ENCODE measurements around the gene DLGAP1.

The DLGAP1 gene

GRCh38 chr18:3832025-3832638 is 623.0 kb downstream of the DLGAP1 start:
- H3K4me3 Mint-ChIP-seq: no peak overlapping the region
- no peak overlapping the region for H3K27ac Mint-ChIP-seq
- no peaks in the 10 kb centered on the region for H3K9me3 Mint-ChIP-seq (ENCODE audit: low read depth)
- peaks cover 2% of the 10 kb centered on the region for H3K27me3 Mint-ChIP-seq
- H3K4me1 Mint-ChIP-seq (ENCODE audit: low read depth): no peaks in the 10 kb centered on the region
- H3K36me3 Mint-ChIP-seq: no peaks in the 10 kb centered on the region

GRCh38 chr18:3830604-3831003 is 624.5 kb downstream of the DLGAP1 start:
- H3K4me1 Mint-ChIP-seq (ENCODE audit: low read depth): no peaks in the 10 kb centered on the region
- H3K27ac Mint-ChIP-seq: no peak overlapping the region
- H3K4me3 Mint-ChIP-seq: no peak overlapping the region
- H3K27me3 Mint-ChIP-seq: peaks cover 2% of the 10 kb centered on the region
- H3K36me3 Mint-ChIP-seq: no peaks in the 10 kb centered on the region
- H3K9me3 Mint-ChIP-seq (ENCODE audit: low read depth): no peaks in the 10 kb centered on the region

- no peak overlapping the region for H3K27ac Mint-ChIP-seq
- H3K4me1 Mint-ChIP-seq (ENCODE audit: low read depth): no peaks in the 10 kb centered on the region
- H3K4me3 Mint-ChIP-seq: no peak overlapping the region
- no peaks in the 10 kb centered on the region for H3K9me3 Mint-ChIP-seq (ENCODE audit: low read depth)
- no peaks in the 10 kb centered on the region for H3K27me3 Mint-ChIP-seq
- no peaks in the 10 kb centered on the region for H3K36me3 Mint-ChIP-seq
Measured at GRCh38 chr18:3827236-3827845, 627.8 kb downstream of the DLGAP1 start.

- Mint-ChIP-seq H3K4me1 (ENCODE audit: low read depth) (no peaks in the 10 kb centered on the region), H3K27ac (no peak overlapping the region), H3K4me3 (no peak overlapping the region), H3K27me3 (peaks cover 1% of the 10 kb centered on the region), H3K9me3 (ENCODE audit: low read depth) (no peaks in the 10 kb centered on the region), H3K36me3 (no peaks in the 10 kb centered on the region)
Measured at GRCh38 chr18:3826021-3826420, 629.1 kb downstream of the DLGAP1 start.

- no peaks in the 10 kb centered on the region for H3K4me1 Mint-ChIP-seq (ENCODE audit: low read depth)
Measured at GRCh38 chr18:3824101-3824500, 631.0 kb downstream of the DLGAP1 start.

GRCh38 chr18:3823073-3823472 is 632.0 kb downstream of the DLGAP1 start:
- H3K36me3 Mint-ChIP-seq: no peaks in the 10 kb centered on the region
- H3K9me3 Mint-ChIP-seq (ENCODE audit: low read depth): no peaks in the 10 kb centered on the region
- no peak overlapping the region for H3K4me3 Mint-ChIP-seq
- H3K4me1 Mint-ChIP-seq (ENCODE audit: low read depth): no peaks in the 10 kb centered on the region
- H3K27me3 Mint-ChIP-seq: peaks cover 2% of the 10 kb centered on the region
- H3K27ac Mint-ChIP-seq: no peak overlapping the region

More at GRCh38 chr18:3824101-3824500, 631.0 kb downstream of the DLGAP1 start:
- H3K27me3 Mint-ChIP-seq: peaks cover 2% of the 10 kb centered on the region
- H3K27ac Mint-ChIP-seq: no peak overlapping the region
- H3K36me3 Mint-ChIP-seq: no peaks in the 10 kb centered on the region
- H3K9me3 Mint-ChIP-seq (ENCODE audit: low read depth): no peaks in the 10 kb centered on the region
- H3K4me3 Mint-ChIP-seq: no peak overlapping the region

GRCh38 chr18:3821524-3821923 is 633.6 kb downstream of the DLGAP1 start:
- Mint-ChIP-seq H3K27ac (no peak overlapping the region), H3K4me1 (ENCODE audit: low read depth) (no peaks in the 10 kb centered on the region), H3K9me3 (ENCODE audit: low read depth) (no peaks in the 10 kb centered on the region), H3K36me3 (no peaks in the 10 kb centered on the region), H3K27me3 (peaks cover 6% of the 10 kb centered on the region), H3K4me3 (no peak overlapping the region)

- no peak overlapping the region for H3K4me3 Mint-ChIP-seq
- H3K4me1 Mint-ChIP-seq (ENCODE audit: low read depth): no peaks in the 10 kb centered on the region
- no peak overlapping the region for H3K27ac Mint-ChIP-seq
- H3K36me3 Mint-ChIP-seq: no peaks in the 10 kb centered on the region
- peaks cover 8% of the 10 kb centered on the region for H3K27me3 Mint-ChIP-seq
- no peaks in the 10 kb centered on the region for H3K9me3 Mint-ChIP-seq (ENCODE audit: low read depth)
Measured at GRCh38 chr18:3819961-3820360, 635.1 kb downstream of the DLGAP1 start.

GRCh38 chr18:3816610-3817363 is 638.3 kb downstream of the DLGAP1 start:
- Mint-ChIP-seq H3K4me3 (no peak overlapping the region), H3K27ac (no peak overlapping the region), H3K27me3 (peaks cover 8% of the 10 kb centered on the region), H3K9me3 (ENCODE audit: low read depth) (no peaks in the 10 kb centered on the region), H3K4me1 (ENCODE audit: low read depth) (no peaks in the 10 kb centered on the region), H3K36me3 (no peaks in the 10 kb centered on the region)

GRCh38 chr18:3815991-3816390 is 639.1 kb downstream of the DLGAP1 start:
- Mint-ChIP-seq H3K4me1 (ENCODE audit: low read depth) (no peaks in the 10 kb centered on the region), H3K27ac (no peak overlapping the region), H3K4me3 (no peak overlapping the region), H3K27me3 (peaks cover 7% of the 10 kb centered on the region), H3K36me3 (no peaks in the 10 kb centered on the region), H3K9me3 (ENCODE audit: low read depth) (no peaks in the 10 kb centered on the region)

GRCh38 chr18:3814816-3815215 is 640.3 kb downstream of the DLGAP1 start:
- no peak overlapping the region for H3K27ac Mint-ChIP-seq
- no peaks in the 10 kb centered on the region for H3K4me1 Mint-ChIP-seq (ENCODE audit: low read depth)
- no peak overlapping the region for H3K4me3 Mint-ChIP-seq
- no peaks in the 10 kb centered on the region for H3K9me3 Mint-ChIP-seq (ENCODE audit: low read depth)
- peaks cover 5% of the 10 kb centered on the region for H3K27me3 Mint-ChIP-seq
- H3K36me3 Mint-ChIP-seq: no peaks in the 10 kb centered on the region

GRCh38 chr18:3810296-3810695 is 644.8 kb downstream of the DLGAP1 start:
- peaks cover 4% of the 10 kb centered on the region for H3K27me3 Mint-ChIP-seq
- no peaks in the 10 kb centered on the region for H3K36me3 Mint-ChIP-seq
- H3K4me3 Mint-ChIP-seq: no peak overlapping the region
- H3K27ac Mint-ChIP-seq: no peak overlapping the region
- H3K4me1 Mint-ChIP-seq (ENCODE audit: low read depth): no peaks in the 10 kb centered on the region
- no peaks in the 10 kb centered on the region for H3K9me3 Mint-ChIP-seq (ENCODE audit: low read depth)

GRCh38 chr18:3808985-3809780 is 645.9 kb downstream of the DLGAP1 start:
- Mint-ChIP-seq H3K27me3 (peaks cover 2% of the 10 kb centered on the region), H3K4me3 (no peak overlapping the region), H3K27ac (no peak overlapping the region), H3K9me3 (ENCODE audit: low read depth) (no peaks in the 10 kb centered on the region), H3K4me1 (ENCODE audit: low read depth) (no peaks in the 10 kb centered on the region), H3K36me3 (no peaks in the 10 kb centered on the region)

GRCh38 chr18:3806656-3807055 is 648.5 kb downstream of the DLGAP1 start:
- Mint-ChIP-seq H3K4me3 (no peak overlapping the region), H3K4me1 (ENCODE audit: low read depth) (no peaks in the 10 kb centered on the region), H3K27me3 (peaks cover 2% of the 10 kb centered on the region), H3K9me3 (ENCODE audit: low read depth) (no peaks in the 10 kb centered on the region), H3K27ac (no peak overlapping the region), H3K36me3 (no peaks in the 10 kb centered on the region)

- Mint-ChIP-seq H3K27me3 (peaks cover 2% of the 10 kb centered on the region), H3K4me1 (ENCODE audit: low read depth) (no peaks in the 10 kb centered on the region), H3K4me3 (no peak overlapping the region), H3K27ac (no peak overlapping the region), H3K36me3 (no peaks in the 10 kb centered on the region), H3K9me3 (ENCODE audit: low read depth) (no peaks in the 10 kb centered on the region)
Measured at GRCh38 chr18:3804336-3804735, 650.8 kb downstream of the DLGAP1 start.
